Astrocyte of the spinal cord (primary cell): ENCODE measurements around the gene PPM1H.

Source experiments
- DNase-seq: peaks from one replicate; pipeline ENCODE4 v3.0.0; 2011; ENCODE audit warnings: low read depth, low spot score
- H3K4me3 ChIP-seq: 2 replicates; pipeline ENCODE4 v1.5.1; 2011; ENCODE audit warnings: low read depth, mild to moderate bottlenecking, low read length, moderate library complexity
- in situ Hi-C: cut with HindIII; loops from 2 replicates; pipeline ENCODE4 v1.10.0; 2017; ENCODE audit warnings: low sequenced_read_pairs
- TF ChIP-seq, protein P1 (sequence below): IDR thresholded peaks from 2 replicates; pipeline ENCODE4 v1.5.1; 2012; ENCODE audit warnings: low read depth, mild to moderate bottlenecking, low read length, inconsistent platforms

PPM1H gene

DNA sequence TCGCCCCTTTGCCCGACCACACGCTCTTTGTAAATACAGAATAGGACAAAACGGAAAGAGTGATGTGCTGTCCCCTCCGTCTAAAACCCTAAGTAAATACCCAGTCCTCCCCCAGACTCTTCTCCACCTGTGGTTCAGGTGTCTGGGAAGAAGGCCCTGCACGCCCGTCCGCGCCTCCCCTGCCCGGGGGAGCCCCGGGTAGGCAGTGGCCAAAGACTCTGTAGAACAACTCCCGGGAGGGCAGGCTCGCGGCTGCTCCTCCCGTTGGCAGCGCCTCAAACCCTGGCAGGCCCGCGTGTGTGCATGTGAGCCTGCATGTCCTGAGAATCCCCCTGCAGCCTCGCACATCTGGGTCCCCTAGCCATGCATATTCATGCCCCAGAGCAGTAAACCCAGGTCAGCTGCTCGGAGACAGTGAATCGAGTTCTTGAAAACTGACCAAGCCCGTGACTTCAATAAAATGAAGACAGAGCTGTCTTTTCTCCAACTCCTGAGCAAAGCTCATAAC, 302.5 kb downstream of the PPM1H start:
- DNase-seq, result peak; percentile 38
- TF ChIP-seq, protein P1, sequence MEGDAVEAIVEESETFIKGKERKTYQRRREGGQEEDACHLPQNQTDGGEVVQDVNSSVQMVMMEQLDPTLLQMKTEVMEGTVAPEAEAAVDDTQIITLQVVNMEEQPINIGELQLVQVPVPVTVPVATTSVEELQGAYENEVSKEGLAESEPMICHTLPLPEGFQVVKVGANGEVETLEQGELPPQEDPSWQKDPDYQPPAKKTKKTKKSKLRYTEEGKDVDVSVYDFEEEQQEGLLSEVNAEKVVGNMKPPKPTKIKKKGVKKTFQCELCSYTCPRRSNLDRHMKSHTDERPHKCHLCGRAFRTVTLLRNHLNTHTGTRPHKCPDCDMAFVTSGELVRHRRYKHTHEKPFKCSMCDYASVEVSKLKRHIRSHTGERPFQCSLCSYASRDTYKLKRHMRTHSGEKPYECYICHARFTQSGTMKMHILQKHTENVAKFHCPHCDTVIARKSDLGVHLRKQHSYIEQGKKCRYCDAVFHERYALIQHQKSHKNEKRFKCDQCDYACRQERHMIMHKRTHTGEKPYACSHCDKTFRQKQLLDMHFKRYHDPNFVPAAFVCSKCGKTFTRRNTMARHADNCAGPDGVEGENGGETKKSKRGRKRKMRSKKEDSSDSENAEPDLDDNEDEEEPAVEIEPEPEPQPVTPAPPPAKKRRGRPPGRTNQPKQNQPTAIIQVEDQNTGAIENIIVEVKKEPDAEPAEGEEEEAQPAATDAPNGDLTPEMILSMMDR, result no peak
- in situ Hi-C loops, result no loop called here
- H3K4me3 ChIP-seq, result peak overlapping the region; percentile 45

DNA sequence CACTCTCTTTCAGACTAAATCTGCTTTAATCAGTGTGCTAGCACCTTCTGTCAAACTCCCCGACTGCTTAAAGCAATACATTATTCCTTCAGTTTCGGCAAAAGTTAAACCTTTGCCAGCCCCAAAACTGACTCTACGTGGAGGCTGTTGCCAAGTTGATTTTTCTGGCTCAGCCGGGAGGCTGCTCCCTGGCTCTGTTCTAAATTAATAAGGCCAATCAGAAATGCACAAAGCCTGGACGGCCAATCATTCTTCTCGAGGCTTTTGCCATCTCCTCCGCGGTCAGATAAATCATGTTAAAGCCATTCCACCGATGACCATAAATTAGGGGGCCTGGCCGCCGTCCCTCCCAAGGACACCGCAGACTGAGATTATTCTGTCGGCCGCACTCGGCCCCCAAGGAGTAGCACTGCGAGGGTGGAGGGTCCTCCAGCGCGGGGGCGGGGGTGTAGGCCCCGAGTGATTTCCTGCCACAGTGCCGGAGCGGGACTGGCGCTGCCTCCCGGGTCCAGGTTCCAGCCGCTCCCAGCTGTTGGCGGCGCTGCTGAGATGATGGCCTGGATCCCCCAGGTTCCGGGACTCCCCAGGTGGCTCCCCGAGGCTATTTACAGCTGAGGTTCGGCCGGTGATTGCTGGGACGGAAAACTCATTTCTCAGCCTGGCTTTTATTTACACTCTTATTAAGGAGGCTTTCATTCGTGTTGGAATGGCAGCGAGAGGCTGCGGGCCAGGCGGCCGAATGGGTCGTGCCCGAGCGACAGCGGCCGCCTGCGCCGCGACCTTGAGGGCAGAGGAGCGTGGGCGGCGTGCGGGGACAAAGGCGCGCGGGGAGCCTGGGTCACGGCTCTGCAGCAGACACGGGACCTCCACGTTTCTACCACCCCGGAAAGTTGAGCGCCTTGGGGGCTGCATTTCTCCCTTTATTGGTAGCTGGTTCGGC, 303.2 kb downstream of the PPM1H start:
- TF ChIP-seq, protein P1, result peak; percentile 57
- peak overlapping the region; percentile 45 for H3K4me3 ChIP-seq
- peak; percentile 79 for DNase-seq
- in situ Hi-C loops, result no loop called here

DNA sequence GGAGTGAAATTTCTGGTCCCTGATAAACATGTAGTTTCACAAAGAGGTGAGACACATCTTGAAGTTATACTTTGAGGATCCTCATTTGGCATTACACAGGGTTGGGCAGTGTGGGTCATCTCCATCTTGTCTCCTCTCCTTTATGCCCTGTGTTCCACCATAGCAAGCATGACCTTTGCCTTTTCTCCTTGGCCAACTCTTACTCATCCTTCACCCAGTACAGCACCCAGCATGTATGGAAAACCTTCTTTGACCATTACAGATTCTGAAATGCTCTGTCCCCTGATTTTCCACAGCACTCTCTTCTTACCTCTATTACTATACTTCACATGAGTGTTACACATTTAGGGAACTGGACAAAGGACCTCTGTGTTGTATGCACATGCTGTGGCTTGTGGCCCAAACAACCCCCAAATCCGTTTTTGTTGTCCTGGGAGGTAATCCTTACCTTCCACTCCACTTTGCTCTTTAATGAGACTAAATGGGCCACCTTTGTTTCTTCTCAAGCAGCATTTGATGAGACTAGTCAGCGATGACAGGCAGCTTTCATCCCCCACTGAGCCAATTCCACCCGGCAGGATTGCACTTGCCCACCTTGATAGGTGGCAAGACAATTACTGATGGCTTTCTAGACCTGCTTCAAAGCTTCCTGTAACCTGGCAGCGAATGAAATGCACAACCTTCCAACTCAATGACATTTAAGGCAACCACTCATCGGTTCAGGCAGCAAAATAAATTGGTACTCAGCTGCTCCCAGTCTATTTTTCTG, 304.8 kb downstream of the PPM1H start:
- in situ Hi-C loops, result no loop called here
- TF ChIP-seq, protein P1, result no peak
- no peak overlapping the region for H3K4me3 ChIP-seq
- no peak for DNase-seq

DNA sequence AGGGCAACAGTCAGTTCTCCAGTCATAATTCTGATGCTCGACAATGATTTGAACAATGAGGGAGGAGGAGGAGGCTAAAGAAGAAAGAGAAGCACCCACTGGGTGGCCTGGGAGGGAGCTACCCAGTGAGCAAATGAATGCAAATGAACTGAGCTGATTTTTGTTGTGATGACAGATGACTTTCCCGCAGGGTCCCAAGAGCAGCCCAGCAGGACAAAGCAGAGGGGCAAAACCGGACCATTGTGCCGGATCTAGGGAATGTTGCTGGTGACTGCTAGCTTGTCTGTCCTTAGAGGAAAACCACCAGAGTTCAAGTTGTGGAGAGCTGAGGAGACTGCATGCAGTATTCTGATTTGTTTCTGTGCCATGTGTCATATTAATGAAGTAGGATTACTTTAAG, 305.5 kb downstream of the PPM1H start:
- TF ChIP-seq, protein P1, result no peak
- no peak overlapping the region for H3K4me3 ChIP-seq
- no peak for DNase-seq
- in situ Hi-C loops, result no loop called here

DNA sequence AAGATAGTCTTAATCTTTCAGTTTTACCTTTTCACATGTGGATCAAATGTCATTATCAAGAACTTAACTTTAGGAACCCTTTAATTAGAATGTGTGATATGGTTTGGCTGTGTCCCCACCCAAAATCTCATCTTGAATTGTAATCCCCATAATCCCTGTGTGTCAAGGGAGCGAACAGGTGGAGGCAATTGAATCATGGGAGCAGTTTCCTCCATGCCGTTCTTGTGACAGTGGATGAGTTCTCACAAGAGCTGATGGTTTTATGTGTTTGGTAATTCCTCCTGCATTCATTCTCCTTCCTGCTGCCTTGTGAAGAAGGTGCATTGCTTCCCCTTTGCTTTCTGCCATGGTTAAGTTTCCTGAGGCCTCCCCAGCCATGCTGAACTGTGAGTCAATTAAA, 307.8 kb downstream of the PPM1H start:
- H3K4me3 ChIP-seq, result no peak overlapping the region
- in situ Hi-C loops, result no loop called here
- TF ChIP-seq, protein P1, result no peak
- DNase-seq, result no peak

DNA sequence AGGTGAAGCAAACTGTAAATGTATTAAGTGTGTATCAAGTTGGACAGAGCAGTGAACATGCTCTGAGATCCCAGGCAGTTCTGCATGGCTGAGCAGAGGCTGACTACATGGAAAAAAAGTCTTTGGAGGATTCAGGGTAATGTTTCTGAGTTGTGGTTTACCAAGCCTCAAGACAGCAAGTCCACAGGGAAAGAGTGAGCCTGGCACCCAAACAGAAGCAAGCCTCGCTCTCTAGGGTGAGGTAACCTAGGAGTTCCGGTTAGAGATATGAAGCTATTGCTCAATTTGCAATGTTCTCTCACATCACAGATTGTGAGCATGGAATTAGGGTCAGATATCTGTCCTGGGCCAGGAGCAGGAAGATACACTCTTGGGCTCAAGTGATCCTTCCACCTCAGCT, 309.7 kb downstream of the PPM1H start:
- in situ Hi-C loops, result no loop called here
- peak; percentile 45 for DNase-seq
- TF ChIP-seq, protein P1, result no peak
- H3K4me3 ChIP-seq, result no peak overlapping the region
